ENCODE results near the gene SEC23B.
"Not testable (repeated sequence)": the region's sequence is repeated elsewhere in the genome, so short reads cannot be mapped to it uniquely, and the experiment has no call there.

SEC23B gene

GRCh38 chr20:18506744-18507143, 996 bp upstream of the SEC23B start:
- TF ChIP-seq CTCF (IDR thresholded peaks at IDR 0.05; ENCODE audit: borderline replicate concordance, insufficient read depth, low read depth, low read length), result no peak
- peak overlapping the region; percentile 66 for H3K4me3 ChIP-seq (ENCODE audit: low read depth, low read length)

- no peak for TF ChIP-seq CTCF (IDR thresholded peaks at IDR 0.05; ENCODE audit: borderline replicate concordance, insufficient read depth, low read depth, low read length)
- no peak overlapping the region for H3K4me3 ChIP-seq (ENCODE audit: low read depth, low read length)
Measured at GRCh38 chr20:18511571-18511970, 3.8 kb downstream of the SEC23B start.

DNA sequence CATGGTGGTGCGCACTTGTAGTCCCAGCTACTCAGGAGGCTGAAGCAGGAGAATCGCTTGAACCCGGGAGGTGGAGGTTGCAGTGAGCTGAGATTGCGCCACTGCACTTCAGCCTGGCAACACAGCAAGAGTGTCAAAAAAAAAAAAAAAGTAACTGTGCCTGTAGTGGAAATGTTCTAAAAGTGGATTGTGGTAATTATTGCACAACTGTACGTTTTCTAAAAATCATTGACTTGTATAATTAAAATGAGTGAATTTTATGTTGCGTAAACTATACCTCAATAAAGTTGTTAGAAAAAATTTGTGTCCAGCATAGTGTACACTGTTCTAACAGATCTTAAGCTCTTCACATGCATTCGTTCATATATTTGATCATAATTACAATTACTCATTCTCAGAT, 5.5 kb downstream of the SEC23B start:
- no peak overlapping the region for H3K4me3 ChIP-seq (ENCODE audit: low read depth, low read length)
- TF ChIP-seq CTCF (IDR thresholded peaks at IDR 0.05; ENCODE audit: borderline replicate concordance, insufficient read depth, low read depth, low read length), result no peak

DNA sequence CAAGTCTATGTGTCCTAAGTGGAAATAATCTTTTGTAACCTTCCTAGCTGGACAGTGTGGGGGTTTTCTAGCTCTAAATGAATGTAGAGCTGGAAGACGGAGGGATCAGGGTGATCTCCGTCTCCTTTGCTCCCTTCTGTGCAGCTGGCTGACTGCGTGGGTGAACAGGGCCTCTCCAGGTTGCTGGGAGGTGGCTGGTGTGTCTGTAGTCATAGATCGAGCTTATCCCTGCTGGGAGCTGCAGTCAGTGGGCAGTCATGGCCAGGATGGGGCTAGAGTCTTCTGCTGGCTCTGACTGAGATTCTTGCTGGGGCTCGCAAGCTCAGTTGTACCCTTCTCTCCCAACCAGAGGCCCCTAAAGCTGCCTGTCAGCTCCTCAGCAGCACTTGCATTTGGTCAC, 6.4 kb downstream of the SEC23B start:
- TF ChIP-seq CTCF (IDR thresholded peaks at IDR 0.05; ENCODE audit: borderline replicate concordance, insufficient read depth, low read depth, low read length), result no peak
- no peak overlapping the region for H3K4me3 ChIP-seq (ENCODE audit: low read depth, low read length)

DNA sequence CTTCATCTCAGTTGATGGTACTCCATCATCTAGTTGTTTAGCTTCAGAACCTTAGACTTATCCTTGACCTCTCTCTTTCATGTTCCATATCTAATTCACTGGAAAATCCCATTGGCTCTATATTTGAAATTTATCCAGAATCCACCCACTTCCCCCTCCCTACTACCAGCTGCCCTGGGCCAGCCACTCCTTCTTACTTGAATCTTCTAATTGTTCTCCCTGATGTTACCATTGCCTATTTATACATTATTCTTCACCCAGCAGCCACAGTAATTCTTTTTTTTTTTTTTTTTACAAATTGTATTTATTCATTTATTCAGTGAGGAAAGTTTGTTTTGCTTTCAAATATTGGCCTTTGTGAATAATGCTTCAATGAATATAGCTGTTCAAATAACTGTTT, 8.2 kb downstream of the SEC23B start:
- no peak for TF ChIP-seq CTCF (IDR thresholded peaks at IDR 0.05; ENCODE audit: borderline replicate concordance, insufficient read depth, low read depth, low read length)

GRCh38 chr20:18522066-18522465, 14.3 kb downstream of the SEC23B start:
- H3K4me3 ChIP-seq (ENCODE audit: low read depth, low read length), result not testable (repeated sequence)

More for the DNA sequence above, 8.2 kb downstream of the SEC23B start:
- H3K4me3 ChIP-seq (ENCODE audit: low read depth, low read length), result no peak overlapping the region

GRCh38 chr20:18523066-18523465, 15.3 kb downstream of the SEC23B start:
- no peak for TF ChIP-seq CTCF (IDR thresholded peaks at IDR 0.05; ENCODE audit: borderline replicate concordance, insufficient read depth, low read depth, low read length)
- H3K4me3 ChIP-seq (ENCODE audit: low read depth, low read length), result no peak overlapping the region

GRCh38 chr20:18524646-18525045, 16.9 kb downstream of the SEC23B start:
- no peak for TF ChIP-seq CTCF (IDR thresholded peaks at IDR 0.05; ENCODE audit: borderline replicate concordance, insufficient read depth, low read depth, low read length)
- H3K4me3 ChIP-seq (ENCODE audit: low read depth, low read length), result no peak overlapping the region

DNA sequence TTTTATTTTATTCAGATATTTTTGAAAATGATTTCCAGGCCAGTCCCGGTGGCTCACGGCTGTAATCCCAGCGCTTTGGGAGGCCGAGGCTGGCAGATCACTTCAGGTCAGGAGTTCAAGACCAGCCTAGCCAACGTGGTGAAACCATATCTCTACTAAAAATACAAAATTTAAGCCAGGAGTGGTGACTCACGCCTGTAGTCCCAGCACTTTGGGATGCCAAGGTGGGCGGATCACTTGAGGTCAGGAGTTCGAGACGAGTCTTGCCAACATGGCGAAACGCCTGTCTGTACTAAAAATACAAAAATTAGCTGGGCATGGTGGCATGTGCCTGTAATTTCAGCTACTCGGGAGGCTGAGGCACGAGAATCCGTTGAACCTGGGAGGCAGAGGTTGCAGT, 19.0 kb downstream of the SEC23B start:
- not testable (repeated sequence) for H3K4me3 ChIP-seq (ENCODE audit: low read depth, low read length)
